Measurements from ENCODE around the gene HOXB4. TPM values are rescaled to one million over a fixed set of nuclear protein-coding genes. Genes with fewer than 3 reads are reported as not detected.
A peak's percentile ranks its signal among the peaks of the same experiment; 100 is the strongest.

HOXB4 gene
- total RNA-seq, 1 experiment from 2014 or later: 4.3 TPM

GRCh38 chr17:48622857-48623256 is 44.7 kb upstream of the HOXB4 start:
- H3K9me2 ChIP-seq (replicated peaks; ENCODE audit: insufficient read depth, low read length): no peaks in the 10 kb centered on the region
- DNase-seq: no peak
- H3K9me3 ChIP-seq (ENCODE audit: low read length): no peaks in the 10 kb centered on the region
- H3K9ac ChIP-seq (ENCODE audit: low read length): no peak overlapping the region
- no peak overlapping the region for H3K4me2 ChIP-seq (ENCODE audit: low read depth, low read length, poor library complexity, severe bottlenecking)
- no peak overlapping the region for H3K27ac ChIP-seq (ENCODE audit: low read length)
- no peaks in the 10 kb centered on the region for H3K79me2 ChIP-seq (ENCODE audit: low read length)
- H3K27me3 ChIP-seq (ENCODE audit: low read length): no peaks in the 10 kb centered on the region
- no peak overlapping the region for H3K4me3 ChIP-seq (ENCODE audit: low read length)
- no peaks in the 10 kb centered on the region for H3K36me3 ChIP-seq (ENCODE audit: insufficient read depth, low read length)
- H3K4me1 ChIP-seq (ENCODE audit: low read length): peaks cover 11% of the 10 kb centered on the region
- no peaks in the 10 kb centered on the region for H4K20me1 ChIP-seq (ENCODE audit: insufficient read depth, low read depth, low read length)
- no peak overlapping the region for H2AFZ ChIP-seq (ENCODE audit: low read length)

GRCh38 chr17:48621410-48622392 is 43.6 kb upstream of the HOXB4 start:
- no peaks in the 10 kb centered on the region for H3K36me3 ChIP-seq (ENCODE audit: insufficient read depth, low read length)
- H2AFZ ChIP-seq (ENCODE audit: low read length): no peak overlapping the region
- H3K27me3 ChIP-seq (ENCODE audit: low read length): no peaks in the 10 kb centered on the region
- no peak for DNase-seq
- H3K9me2 ChIP-seq (replicated peaks; ENCODE audit: insufficient read depth, low read length): no peaks in the 10 kb centered on the region
- no peak overlapping the region for H3K9ac ChIP-seq (ENCODE audit: low read length)
- H3K4me3 ChIP-seq (ENCODE audit: low read length): no peak overlapping the region
- H3K27ac ChIP-seq (ENCODE audit: low read length): no peak overlapping the region
- H4K20me1 ChIP-seq (ENCODE audit: insufficient read depth, low read depth, low read length): no peaks in the 10 kb centered on the region
- no peaks in the 10 kb centered on the region for H3K79me2 ChIP-seq (ENCODE audit: low read length)
- peaks cover 9% of the 10 kb centered on the region for H3K4me1 ChIP-seq (ENCODE audit: low read length)
- H3K4me2 ChIP-seq (ENCODE audit: low read depth, low read length, poor library complexity, severe bottlenecking): no peak overlapping the region
- H3K9me3 ChIP-seq (ENCODE audit: low read length): no peaks in the 10 kb centered on the region

GRCh38 chr17:48620461-48621139 is 42.5 kb upstream of the HOXB4 start:
- Histone ChIP-seq H3K9me3 (ENCODE audit: low read length) (no peaks in the 10 kb centered on the region), H4K20me1 (ENCODE audit: insufficient read depth, low read depth, low read length) (no peaks in the 10 kb centered on the region), H3K9me2 (replicated peaks; ENCODE audit: insufficient read depth, low read length) (no peaks in the 10 kb centered on the region), H3K4me3 (ENCODE audit: low read length) (no peak overlapping the region), H3K79me2 (ENCODE audit: low read length) (no peaks in the 10 kb centered on the region), H3K27ac (ENCODE audit: low read length) (no peak overlapping the region), H3K4me1 (ENCODE audit: low read length) (peaks cover under 1% of the 10 kb centered on the region; the same call in 1 of the 2 replicates), H3K4me2 (ENCODE audit: low read depth, low read length, poor library complexity, severe bottlenecking) (no peak overlapping the region), H3K27me3 (ENCODE audit: low read length) (no peaks in the 10 kb centered on the region), H2AFZ (ENCODE audit: low read length) (no peak overlapping the region), H3K9ac (ENCODE audit: low read length) (no peak overlapping the region), H3K36me3 (ENCODE audit: insufficient read depth, low read length) (no peaks in the 10 kb centered on the region)
- DNase-seq: no peak

GRCh38 chr17:48619826-48620449 is 41.8 kb upstream of the HOXB4 start:
- Histone ChIP-seq H3K4me3 (ENCODE audit: low read length) (no peak overlapping the region), H3K9ac (ENCODE audit: low read length) (no peak overlapping the region), H3K27me3 (ENCODE audit: low read length) (no peaks in the 10 kb centered on the region), H3K9me3 (ENCODE audit: low read length) (no peaks in the 10 kb centered on the region), H3K4me2 (ENCODE audit: low read depth, low read length, poor library complexity, severe bottlenecking) (no peak overlapping the region), H2AFZ (ENCODE audit: low read length) (no peak overlapping the region), H4K20me1 (ENCODE audit: insufficient read depth, low read depth, low read length) (no peaks in the 10 kb centered on the region), H3K4me1 (ENCODE audit: low read length) (no peaks in the 10 kb centered on the region), H3K36me3 (ENCODE audit: insufficient read depth, low read length) (no peaks in the 10 kb centered on the region), H3K27ac (ENCODE audit: low read length) (no peak overlapping the region), H3K79me2 (ENCODE audit: low read length) (no peaks in the 10 kb centered on the region), H3K9me2 (replicated peaks; ENCODE audit: insufficient read depth, low read length) (no peaks in the 10 kb centered on the region)
- DNase-seq: no peak

GRCh38 chr17:48618256-48618896 is 40.2 kb upstream of the HOXB4 start:
- no peak overlapping the region for H3K4me2 ChIP-seq (ENCODE audit: low read depth, low read length, poor library complexity, severe bottlenecking)
- H3K27ac ChIP-seq (ENCODE audit: low read length): no peak overlapping the region
- H4K20me1 ChIP-seq (ENCODE audit: insufficient read depth, low read depth, low read length): no peaks in the 10 kb centered on the region
- H3K79me2 ChIP-seq (ENCODE audit: low read length): no peaks in the 10 kb centered on the region
- no peaks in the 10 kb centered on the region for H3K9me2 ChIP-seq (replicated peaks; ENCODE audit: insufficient read depth, low read length)
- H3K36me3 ChIP-seq (ENCODE audit: insufficient read depth, low read length): no peaks in the 10 kb centered on the region
- H3K4me3 ChIP-seq (ENCODE audit: low read length): no peak overlapping the region
- H3K9me3 ChIP-seq (ENCODE audit: low read length): no peaks in the 10 kb centered on the region
- no peak overlapping the region for H3K9ac ChIP-seq (ENCODE audit: low read length)
- H3K27me3 ChIP-seq (ENCODE audit: low read length): no peaks in the 10 kb centered on the region
- H3K4me1 ChIP-seq (ENCODE audit: low read length): peaks cover 6% of the 10 kb centered on the region
- H2AFZ ChIP-seq (ENCODE audit: low read length): no peak overlapping the region
- DNase-seq: peak; percentile 90

- no peak overlapping the region for H3K4me2 ChIP-seq (ENCODE audit: low read depth, low read length, poor library complexity, severe bottlenecking)
- no peaks in the 10 kb centered on the region for H3K9me3 ChIP-seq (ENCODE audit: low read length)
- H3K27ac ChIP-seq (ENCODE audit: low read length): no peak overlapping the region
- H3K4me1 ChIP-seq (ENCODE audit: low read length): peaks cover 11% of the 10 kb centered on the region
- no peak overlapping the region for H2AFZ ChIP-seq (ENCODE audit: low read length)
- no peaks in the 10 kb centered on the region for H3K79me2 ChIP-seq (ENCODE audit: low read length)
- no peak overlapping the region for H3K9ac ChIP-seq (ENCODE audit: low read length)
- H3K36me3 ChIP-seq (ENCODE audit: insufficient read depth, low read length): no peaks in the 10 kb centered on the region
- no peak for DNase-seq
- no peaks in the 10 kb centered on the region for H3K27me3 ChIP-seq (ENCODE audit: low read length)
- H3K9me2 ChIP-seq (replicated peaks; ENCODE audit: insufficient read depth, low read length): no peaks in the 10 kb centered on the region
- no peak overlapping the region for H3K4me3 ChIP-seq (ENCODE audit: low read length)
- no peaks in the 10 kb centered on the region for H4K20me1 ChIP-seq (ENCODE audit: insufficient read depth, low read depth, low read length)
Observed at GRCh38 chr17:48617471-48618255, 39.5 kb upstream of the HOXB4 start.

GRCh38 chr17:48616717-48617470 is 38.7 kb upstream of the HOXB4 start:
- no peaks in the 10 kb centered on the region for H3K79me2 ChIP-seq (ENCODE audit: low read length)
- H4K20me1 ChIP-seq (ENCODE audit: insufficient read depth, low read depth, low read length): no peaks in the 10 kb centered on the region
- DNase-seq: no peak
- H3K4me3 ChIP-seq (ENCODE audit: low read length): no peak overlapping the region
- H2AFZ ChIP-seq (ENCODE audit: low read length): no peak overlapping the region
- no peaks in the 10 kb centered on the region for H3K27me3 ChIP-seq (ENCODE audit: low read length)
- no peak overlapping the region for H3K4me2 ChIP-seq (ENCODE audit: low read depth, low read length, poor library complexity, severe bottlenecking)
- H3K9ac ChIP-seq (ENCODE audit: low read length): no peak overlapping the region
- H3K27ac ChIP-seq (ENCODE audit: low read length): no peak overlapping the region
- no peaks in the 10 kb centered on the region for H3K36me3 ChIP-seq (ENCODE audit: insufficient read depth, low read length)
- H3K4me1 ChIP-seq (ENCODE audit: low read length): peaks cover 19% of the 10 kb centered on the region
- H3K9me3 ChIP-seq (ENCODE audit: low read length): no peaks in the 10 kb centered on the region
- no peaks in the 10 kb centered on the region for H3K9me2 ChIP-seq (replicated peaks; ENCODE audit: insufficient read depth, low read length)

Data from Karpas-422 (cell line).